Activated naive CD4-positive, alpha-beta T cell treated with anti-CD3 and anti-CD28 coated beads, Interleukin-2, amount 50 U/mL, for 72 hours (primary cell): ENCODE results near the gene CREBBP. TPM values are rescaled to one million over a fixed set of nuclear protein-coding genes. Genes with fewer than 3 reads are reported as not detected.

Experiments
- ATAC-seq, 2 donors: fragments of 150-1000 bp; cut with Tn5 transposase; 2 replicates each; pipeline ENCODE4 v1.10.0; 2021; ENCODE audit warnings: mild to moderate bottlenecking in 2 of 2, moderate library complexity in 2 of 2
- DNase-seq, 2 donors: peaks; one replicate each; pipeline ENCODE4 v3.0.0; 2021 to 2022; ENCODE audit warnings: low spot score in 2 of 2
- H3K27ac Mint-ChIP-seq, 2 donors: one replicate each; pipeline ENCODE4 v1.8.0; 2022; ENCODE audit warnings: mild to moderate bottlenecking in 2 of 2, mixed read lengths in 2 of 2
- H3K36me3 Mint-ChIP-seq, 2 donors: one replicate each; pipeline ENCODE4 v1.8.0; 2022; ENCODE audit warnings: mixed read lengths in 2 of 2
- H3K9me3 Mint-ChIP-seq, 2 donors: one replicate each; pipeline ENCODE4 v1.8.0; 2022; ENCODE audit warnings: mixed read lengths in 2 of 2
- total RNA-seq, 2 donors: library from RNA; stranded (reverse); gene quantifications; one replicate each; pipeline ENCODE4 v1.2.3, GENCODE V29; 2022

Gene CREBBP
- total RNA-seq, 2 donors from 2014 or later = 39.9 to 50.0 TPM

DNA sequence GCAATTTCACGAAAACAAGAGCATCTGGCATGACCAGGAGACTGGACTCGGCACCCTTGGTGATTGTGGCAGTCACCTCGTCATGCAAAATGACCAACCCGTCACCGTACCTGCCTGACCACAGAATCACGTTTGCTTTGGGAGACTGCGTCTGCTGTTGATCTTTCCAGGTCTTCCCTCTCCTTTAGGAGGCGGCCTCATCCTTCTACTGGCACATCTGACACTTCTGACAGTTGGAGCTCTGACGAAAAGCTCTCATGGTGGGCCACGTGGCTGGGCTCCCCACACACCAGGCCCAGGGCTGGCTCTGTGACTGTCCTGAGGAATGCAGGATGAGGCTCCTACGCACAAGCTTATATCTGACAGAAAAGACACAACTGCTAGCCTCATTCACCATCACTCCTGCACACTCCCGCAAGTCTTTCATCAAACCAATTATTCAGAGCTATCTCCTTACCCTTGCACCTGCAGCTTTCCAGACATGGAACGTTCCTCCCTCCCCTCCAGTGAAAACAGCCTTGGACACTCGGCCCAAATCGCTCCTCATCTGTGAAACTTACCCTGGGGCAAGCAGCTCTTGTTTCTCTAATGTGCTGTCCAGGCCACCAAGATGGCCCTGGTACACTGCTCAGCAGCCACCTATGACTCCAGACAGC, 166.8 kb downstream of the CREBBP start:
- Mint-ChIP-seq H3K9me3 (no peaks in the 10 kb centered on the region), H3K36me3 (peaks cover 14 to 44% of the 10 kb centered on the region in 2 donors), H3K27ac (peak overlapping the region in 1 of 2 donors; percentile 7)
- no peak for ATAC-seq
- DNase-seq = no peak

GRCh38 chr16:3712861-3713372, 167.6 kb downstream of the CREBBP start:
- no peak for DNase-seq

DNA sequence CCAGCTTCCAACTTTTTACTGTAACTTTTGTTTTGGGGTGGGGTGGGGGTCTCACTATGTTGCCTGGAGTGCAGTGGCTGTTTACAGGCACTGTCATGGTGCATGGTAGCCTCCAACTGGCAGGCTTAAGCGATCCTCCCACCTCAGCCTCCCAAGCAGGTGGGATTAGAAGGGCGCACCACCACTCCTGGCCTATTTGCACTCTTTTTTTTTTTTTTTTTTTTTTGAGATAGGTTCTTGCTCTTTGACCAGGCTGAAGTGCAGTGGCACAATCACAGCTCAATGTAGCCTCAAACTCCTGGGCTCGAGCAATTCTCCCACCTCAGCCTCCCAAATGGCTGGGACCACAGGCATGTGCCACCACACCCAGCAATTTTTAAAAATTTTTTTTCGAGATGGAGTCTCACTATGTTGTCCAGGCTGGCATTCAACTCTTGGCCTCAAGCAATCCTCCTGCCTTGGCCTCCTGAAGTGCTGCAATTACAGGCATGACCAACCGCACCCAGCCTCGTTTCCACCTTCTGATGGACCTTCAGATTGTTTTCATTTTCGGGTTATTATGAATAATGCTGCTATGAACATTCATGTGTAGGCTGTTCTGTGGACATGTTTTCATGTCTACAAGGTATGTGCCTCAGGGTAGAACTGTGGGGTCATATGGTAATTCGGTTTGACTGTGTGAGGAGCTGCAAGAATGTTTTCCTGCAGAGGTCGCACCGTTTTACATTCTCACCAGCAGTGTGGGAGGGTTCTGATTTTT, 174.1 kb downstream of the CREBBP start:
- ATAC-seq (no peak), DNase-seq (no peak)
- H3K36me3 Mint-ChIP-seq = peaks cover 0 to 6% of the 10 kb centered on the region in 2 donors
- no peaks in the 10 kb centered on the region for H3K9me3 Mint-ChIP-seq
- peak overlapping the region in 1 of 2 donors; percentile 22 for H3K27ac Mint-ChIP-seq

More at GRCh38 chr16:3712861-3713372, 167.6 kb downstream of the CREBBP start:
- Mint-ChIP-seq H3K27ac (peak overlapping the region; percentile 20 to 57), H3K9me3 (no peaks in the 10 kb centered on the region), H3K36me3 (peaks cover 14 to 44% of the 10 kb centered on the region in 2 donors)
- no peak for ATAC-seq

GRCh38 chr16:3702082-3702481, 178.4 kb downstream of the CREBBP start:
- no peaks in the 10 kb centered on the region for H3K36me3 Mint-ChIP-seq
- ATAC-seq (no peak), DNase-seq (no peak)
- no peaks in the 10 kb centered on the region for H3K9me3 Mint-ChIP-seq
- peak overlapping the region in 1 of 2 donors; percentile 52 for H3K27ac Mint-ChIP-seq

DNA sequence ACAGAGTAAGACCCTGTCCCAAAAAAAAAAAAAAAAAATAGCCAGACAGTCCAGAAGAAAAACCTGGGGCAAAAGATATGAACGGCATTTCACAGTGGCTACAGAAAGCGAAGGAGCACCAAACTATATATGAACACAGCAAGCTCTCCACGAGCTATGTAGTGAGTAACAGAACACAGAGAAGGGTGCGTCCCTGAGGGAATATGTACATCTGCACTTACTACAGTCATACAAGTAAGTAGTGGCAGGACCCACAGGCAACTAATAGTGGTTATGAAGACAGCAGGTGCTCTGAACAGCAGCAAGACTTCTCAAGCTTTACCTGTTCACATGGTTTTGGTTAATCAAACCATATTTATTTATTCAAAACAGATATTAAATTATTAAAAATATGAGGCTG, 179.0 kb downstream of the CREBBP start:
- peak overlapping the region in 1 of 2 donors; percentile 40 for H3K27ac Mint-ChIP-seq
- H3K36me3 Mint-ChIP-seq = no peaks in the 10 kb centered on the region
- DNase-seq (no peak), ATAC-seq (no peak)
- no peaks in the 10 kb centered on the region for H3K9me3 Mint-ChIP-seq

DNA sequence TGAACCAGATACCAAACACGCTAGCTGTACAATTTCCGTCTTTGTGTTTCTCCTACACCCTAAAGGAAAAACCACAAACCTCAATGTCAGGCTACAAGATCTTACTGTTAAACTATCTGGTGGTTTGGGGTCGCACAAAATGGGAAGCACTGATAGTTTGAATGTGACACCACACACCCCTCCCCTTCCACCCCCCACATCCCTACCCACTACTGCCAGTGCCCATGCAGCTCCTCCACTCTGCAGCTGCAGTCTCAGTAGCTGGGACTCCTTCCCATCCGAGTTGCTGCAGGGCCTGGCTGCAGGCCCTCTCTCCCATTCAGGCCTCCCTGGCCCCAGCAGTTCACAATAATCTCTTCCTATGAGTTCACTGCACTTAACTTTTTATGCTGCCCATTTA, 181.6 kb downstream of the CREBBP start:
- ATAC-seq (no peak), DNase-seq (no peak)
- Mint-ChIP-seq H3K9me3 (no peaks in the 10 kb centered on the region), H3K27ac (no peak overlapping the region), H3K36me3 (no peaks in the 10 kb centered on the region)

DNA sequence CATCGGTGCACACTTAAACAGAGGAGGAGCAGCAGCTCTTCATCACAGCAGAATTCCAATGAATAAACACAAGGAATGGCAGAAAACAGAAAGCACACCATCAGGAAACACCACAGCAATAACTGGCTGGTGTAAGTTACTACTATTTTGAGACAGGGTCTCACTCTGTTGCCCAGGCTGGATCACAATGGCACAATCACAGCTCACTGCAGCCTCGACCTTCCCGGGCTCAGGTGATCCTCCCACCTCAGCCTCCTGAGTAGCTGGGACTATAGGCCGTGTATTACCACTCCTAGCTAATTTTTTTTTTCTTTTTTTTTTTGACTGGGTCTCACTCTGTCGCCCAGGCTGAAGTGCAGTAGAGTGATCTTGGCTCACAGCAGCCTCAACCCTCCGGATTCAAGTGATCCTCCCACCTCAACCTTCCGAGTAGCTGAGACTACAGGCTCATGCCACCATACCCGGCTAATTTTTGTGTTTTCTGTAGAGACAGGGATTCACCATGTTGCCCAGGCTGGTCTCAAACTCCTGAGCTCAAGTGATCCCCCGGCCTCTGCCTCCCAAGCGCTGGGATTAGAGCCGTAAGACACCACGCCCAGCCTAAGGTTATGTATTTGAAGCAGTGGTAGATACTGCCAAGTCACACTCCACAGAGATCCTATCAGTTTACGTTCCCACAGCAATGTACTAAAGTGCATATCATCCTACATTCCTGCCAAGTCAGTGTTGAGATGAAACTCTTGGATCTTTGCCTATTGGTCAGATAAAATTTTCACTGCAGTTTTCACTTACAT, 183.9 kb downstream of the CREBBP start:
- DNase-seq = no peak
- H3K27ac Mint-ChIP-seq = no peak overlapping the region
- no peaks in the 10 kb centered on the region for H3K36me3 Mint-ChIP-seq
- H3K9me3 Mint-ChIP-seq = no peaks in the 10 kb centered on the region
- no peak for ATAC-seq

- Mint-ChIP-seq H3K36me3 (peaks cover 0 to under 1% of the 10 kb centered on the region in 2 donors), H3K9me3 (no peaks in the 10 kb centered on the region), H3K27ac (peak overlapping the region in 1 of 2 donors; percentile 63)
- DNase-seq = no peak
- no peak for ATAC-seq
Observed at GRCh38 chr16:3695610-3696369, 184.7 kb downstream of the CREBBP start.

- no peak for DNase-seq
- ATAC-seq = no peak
- Mint-ChIP-seq H3K36me3 (peaks cover 0 to 7% of the 10 kb centered on the region in 2 donors), H3K27ac (peak overlapping the region in 1 of 2 donors; percentile 27), H3K9me3 (no peaks in the 10 kb centered on the region)
Observed at GRCh38 chr16:3694051-3694450, 186.5 kb downstream of the CREBBP start.

GRCh38 chr16:3691761-3692160, 188.8 kb downstream of the CREBBP start:
- DNase-seq (no peak), ATAC-seq (no peak)
- Mint-ChIP-seq H3K27ac (no peak overlapping the region), H3K36me3 (peaks cover 6 to 7% of the 10 kb centered on the region in 2 donors), H3K9me3 (no peaks in the 10 kb centered on the region)

GRCh38 chr16:3690980-3691720, 189.4 kb downstream of the CREBBP start:
- peaks cover 6 to 7% of the 10 kb centered on the region in 2 donors for H3K36me3 Mint-ChIP-seq
- H3K9me3 Mint-ChIP-seq = no peaks in the 10 kb centered on the region
- H3K27ac Mint-ChIP-seq = peak overlapping the region in 1 of 2 donors; percentile 77
- no peak for ATAC-seq
- DNase-seq = no peak

DNA sequence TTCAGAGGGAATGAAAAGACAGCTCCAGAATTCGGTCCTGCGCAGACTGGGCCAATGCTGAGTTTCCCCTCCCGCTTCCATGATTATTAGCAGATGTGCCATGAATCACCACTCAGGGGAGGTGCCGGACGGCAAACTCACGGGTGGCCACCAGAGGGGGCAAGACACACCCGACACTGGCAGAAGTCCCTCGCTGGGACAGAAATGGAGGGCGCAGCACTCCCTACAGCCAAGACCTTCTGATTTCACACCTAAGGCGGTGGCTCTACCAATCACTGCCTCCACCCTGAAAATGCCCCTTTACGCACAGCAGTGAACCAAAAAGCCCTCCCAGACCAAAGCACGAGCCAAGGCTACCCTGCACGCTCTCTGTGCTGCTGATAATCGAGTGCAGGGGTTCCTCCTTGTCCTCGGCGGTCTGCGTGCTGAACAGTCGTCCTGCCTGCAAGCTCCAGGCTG, 190.0 kb downstream of the CREBBP start:
- Mint-ChIP-seq H3K9me3 (no peaks in the 10 kb centered on the region), H3K27ac (peak overlapping the region in 1 of 2 donors; percentile 77), H3K36me3 (peaks cover 6 to 7% of the 10 kb centered on the region in 2 donors)
- DNase-seq (peak; percentile 77 to 84), ATAC-seq (peak; percentile 97 to 99)

DNA sequence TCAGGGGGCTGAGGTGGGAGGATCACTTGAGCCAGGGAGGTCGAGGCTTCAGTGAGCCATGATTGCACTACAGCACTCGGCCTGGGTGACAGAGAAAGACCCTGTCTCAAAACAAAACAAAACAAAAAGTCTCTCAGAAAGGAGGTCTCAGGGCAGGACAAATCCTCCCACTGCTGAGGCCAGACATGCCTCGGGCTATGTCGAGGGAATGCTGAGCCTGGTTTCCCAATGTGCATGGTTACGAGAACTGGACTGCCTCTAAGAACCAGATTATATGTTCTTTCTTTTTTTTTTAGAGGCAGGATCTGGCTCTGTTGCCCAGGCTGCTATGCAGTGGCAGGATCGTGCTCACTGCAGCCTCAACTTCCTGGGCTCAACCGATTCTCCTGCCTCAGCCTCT, 190.8 kb downstream of the CREBBP start:
- no peak for DNase-seq
- H3K36me3 Mint-ChIP-seq = peaks cover 7 to 10% of the 10 kb centered on the region in 2 donors
- no peak overlapping the region for H3K27ac Mint-ChIP-seq
- H3K9me3 Mint-ChIP-seq = no peaks in the 10 kb centered on the region
- ATAC-seq = no peak

DNA sequence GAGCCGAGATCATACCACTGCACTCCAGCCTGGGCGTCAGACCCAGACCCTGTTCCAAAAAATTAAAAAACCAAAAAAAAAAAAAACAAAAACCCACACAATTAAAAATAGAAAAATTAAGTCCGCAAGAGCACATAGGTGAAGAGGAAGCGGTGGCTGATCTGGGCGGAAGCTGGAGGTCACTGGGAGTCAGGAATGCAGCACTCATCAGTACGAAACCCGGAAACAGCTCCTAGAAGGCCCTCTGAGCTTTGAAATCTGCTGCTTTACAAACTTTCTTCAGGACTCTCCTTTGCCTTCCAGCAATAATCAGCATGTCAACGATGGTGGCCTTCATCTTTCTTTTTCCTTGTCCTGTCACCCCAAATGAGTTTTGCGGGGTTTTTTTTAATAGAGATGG, 192.7 kb downstream of the CREBBP start:
- no peaks in the 10 kb centered on the region for H3K9me3 Mint-ChIP-seq
- peaks cover 10 to 12% of the 10 kb centered on the region in 2 donors for H3K36me3 Mint-ChIP-seq
- DNase-seq (no peak), ATAC-seq (no peak)
- peak overlapping the region; percentile 16 to 47 for H3K27ac Mint-ChIP-seq

DNA sequence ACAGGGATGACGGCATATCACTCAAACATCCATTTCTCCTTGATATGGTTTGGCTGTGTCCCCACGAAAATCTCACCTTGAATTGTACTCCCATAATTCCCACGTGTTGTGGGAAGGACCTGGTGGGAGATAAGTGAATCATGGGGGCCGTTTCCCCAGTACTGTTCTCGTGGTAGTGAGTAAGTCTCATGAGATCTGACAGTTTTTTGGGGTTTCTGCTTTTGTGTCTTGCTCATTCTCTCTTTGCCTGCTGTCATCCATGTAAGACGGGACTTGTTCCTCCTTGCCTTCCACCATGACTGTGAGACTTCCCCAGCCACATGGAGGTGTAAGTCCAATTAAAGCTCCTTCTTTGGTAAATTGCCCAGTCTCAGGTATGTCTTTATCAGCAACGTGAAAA, 193.5 kb downstream of the CREBBP start:
- peaks cover 11 to 15% of the 10 kb centered on the region in 2 donors for H3K36me3 Mint-ChIP-seq

More for the DNA sequence above, 193.5 kb downstream of the CREBBP start:
- Mint-ChIP-seq H3K27ac (peak overlapping the region; percentile 47 to 84), H3K9me3 (no peaks in the 10 kb centered on the region)
- ATAC-seq (no peak), DNase-seq (no peak)
